ENCODE data around the gene GIPC2. TPM values are rescaled to one million over a fixed set of nuclear protein-coding genes. Genes with fewer than 3 reads are reported as not detected.

The GIPC2 gene
- total and polyA plus RNA-seq, 2 of the 4 experiments (the other 2 are of a cell fraction): 0.07 to 0.18 TPM

- Histone ChIP-seq H3K9me3 (ENCODE audit: control insufficient read depth, insufficient read depth, low read length) (no peaks in the 10 kb centered on the region), H3K4ac (ENCODE audit: low read depth, low read length) (no peak overlapping the region), H3K9me1 (ENCODE audit: insufficient read depth, low read length) (no peaks in the 10 kb centered on the region), H2AK5ac (ENCODE audit: low read depth, low read length) (no peak overlapping the region), H4K8ac (ENCODE audit: low read depth in 2 of 2, low read length in 2 of 2) (no peak overlapping the region), H3K18ac (ENCODE audit: low read depth, low read length) (no peak overlapping the region), H3K56ac (ENCODE audit: extremely low read depth, insufficient read depth, low read length) (no peak overlapping the region), H2BK120ac (ENCODE audit: low read depth, low read length) (no peak overlapping the region), H2AFZ (replicated peaks; ENCODE audit: low read length, poor library complexity) (no peak overlapping the region), H3K23ac (ENCODE audit: low read depth, low read length) (no peak overlapping the region), H4K91ac (ENCODE audit: insufficient read depth, low read depth, low read length) (no peak overlapping the region), H3K4me2 (ENCODE audit: low read depth, low read length) (no peak overlapping the region), H2BK15ac (ENCODE audit: low read depth, low read length) (no peak overlapping the region), H2BK5ac (ENCODE audit: low read depth, low read length, poor library complexity, severe bottlenecking) (no peak overlapping the region), H3K4me3 (ENCODE audit: insufficient read depth, low read depth, low read length) (no peak overlapping the region), H3K79me1 (ENCODE audit: low read depth in 1 of 2, low read length in 2 of 2) (no peaks in the 10 kb centered on the region), H3K27ac (ENCODE audit: insufficient read depth, low read length) (no peak overlapping the region), H3K36me3 (ENCODE audit: control insufficient read depth, insufficient read depth, low read length) (no peaks in the 10 kb centered on the region), H3K14ac (replicated peaks; ENCODE audit: low read depth, low read length) (no peak overlapping the region), H3K9ac (ENCODE audit: low read depth, low read length) (no peak overlapping the region), H4K20me1 (ENCODE audit: insufficient read depth, low read length) (no peaks in the 10 kb centered on the region), H4K5ac (ENCODE audit: low read depth, low read length) (no peak overlapping the region), H3K27me3 (ENCODE audit: control insufficient read depth, insufficient read depth, low read length) (no peaks in the 10 kb centered on the region), H2BK20ac (ENCODE audit: low read depth, low read length) (no peak overlapping the region), H2AK9ac (replicated peaks; ENCODE audit: low read depth, low read length, poor library complexity) (no peak overlapping the region), H3K4me1 (ENCODE audit: control insufficient read depth, insufficient read depth, low read length) (no peaks in the 10 kb centered on the region)
- no peak for TF ChIP-seq POLR2A (IDR thresholded peaks at IDR 0.05; ENCODE audit: low read depth, low read length)
- no peak for TF ChIP-seq MXI1 (IDR thresholded peaks at IDR 0.05; ENCODE audit: borderline replicate concordance, low read depth, low read length)
- TF ChIP-seq MAZ (IDR thresholded peaks at IDR 0.05; ENCODE audit: borderline replicate concordance, low read depth, low read length): no peak
- TF ChIP-seq, protein P1, sequence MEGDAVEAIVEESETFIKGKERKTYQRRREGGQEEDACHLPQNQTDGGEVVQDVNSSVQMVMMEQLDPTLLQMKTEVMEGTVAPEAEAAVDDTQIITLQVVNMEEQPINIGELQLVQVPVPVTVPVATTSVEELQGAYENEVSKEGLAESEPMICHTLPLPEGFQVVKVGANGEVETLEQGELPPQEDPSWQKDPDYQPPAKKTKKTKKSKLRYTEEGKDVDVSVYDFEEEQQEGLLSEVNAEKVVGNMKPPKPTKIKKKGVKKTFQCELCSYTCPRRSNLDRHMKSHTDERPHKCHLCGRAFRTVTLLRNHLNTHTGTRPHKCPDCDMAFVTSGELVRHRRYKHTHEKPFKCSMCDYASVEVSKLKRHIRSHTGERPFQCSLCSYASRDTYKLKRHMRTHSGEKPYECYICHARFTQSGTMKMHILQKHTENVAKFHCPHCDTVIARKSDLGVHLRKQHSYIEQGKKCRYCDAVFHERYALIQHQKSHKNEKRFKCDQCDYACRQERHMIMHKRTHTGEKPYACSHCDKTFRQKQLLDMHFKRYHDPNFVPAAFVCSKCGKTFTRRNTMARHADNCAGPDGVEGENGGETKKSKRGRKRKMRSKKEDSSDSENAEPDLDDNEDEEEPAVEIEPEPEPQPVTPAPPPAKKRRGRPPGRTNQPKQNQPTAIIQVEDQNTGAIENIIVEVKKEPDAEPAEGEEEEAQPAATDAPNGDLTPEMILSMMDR (conservative IDR thresholded peaks at IDR 0.05; ENCODE audit: low read depth, low read length): no peak
- no peak for TF ChIP-seq NFE2L2 (IDR thresholded peaks at IDR 0.05; ENCODE audit: low read depth, low read length)
- TF ChIP-seq BHLHE40 (IDR thresholded peaks at IDR 0.05; ENCODE audit: low read depth, low read length): no peak
- TF ChIP-seq MAFK (IDR thresholded peaks at IDR 0.05; ENCODE audit: low read depth, low read length): no peak
- TF ChIP-seq RAD21 (IDR thresholded peaks at IDR 0.05; ENCODE audit: low read length): no peak
- no peak for TF ChIP-seq FOS (IDR thresholded peaks at IDR 0.05; ENCODE audit: low read depth, low read length)
- no peak for TF ChIP-seq ELK1 (IDR thresholded peaks at IDR 0.05; ENCODE audit: borderline replicate concordance, low read depth, low read length)
- TF ChIP-seq RFX5 (IDR thresholded peaks at IDR 0.05; ENCODE audit: low read depth, low read length): no peak
- TF ChIP-seq, protein P2, sequence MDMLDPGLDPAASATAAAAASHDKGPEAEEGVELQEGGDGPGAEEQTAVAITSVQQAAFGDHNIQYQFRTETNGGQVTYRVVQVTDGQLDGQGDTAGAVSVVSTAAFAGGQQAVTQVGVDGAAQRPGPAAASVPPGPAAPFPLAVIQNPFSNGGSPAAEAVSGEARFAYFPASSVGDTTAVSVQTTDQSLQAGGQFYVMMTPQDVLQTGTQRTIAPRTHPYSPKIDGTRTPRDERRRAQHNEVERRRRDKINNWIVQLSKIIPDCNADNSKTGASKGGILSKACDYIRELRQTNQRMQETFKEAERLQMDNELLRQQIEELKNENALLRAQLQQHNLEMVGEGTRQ (IDR thresholded peaks at IDR 0.05; ENCODE audit: low read depth, low read length): no peak
- no peak for TF ChIP-seq CHD1 (IDR thresholded peaks at IDR 0.05; ENCODE audit: low read depth, low read length)
- no peak for TF ChIP-seq SMC3 (IDR thresholded peaks at IDR 0.05; ENCODE audit: low read depth, low read length)
- TF ChIP-seq CEBPB (IDR thresholded peaks at IDR 0.05; ENCODE audit: low read depth, low read length): no peak
- no peak for TF ChIP-seq RCOR1 (IDR thresholded peaks at IDR 0.05; ENCODE audit: insufficient replicate concordance, low read length)
- dilution Hi-C loops (cut with HindIII; ENCODE audit: low sequenced_read_pairs, unreplicated experiment) (no loop called here), intact Hi-C loops (cut with micrococcal nuclease) (no loop called here), in situ Hi-C loops (cut with MboI; ENCODE audit: low sequenced_read_pairs) (no loop called here)
- DNase-seq (no peak), ATAC-seq (ENCODE audit: low read depth) (no peak)
- CTCF ChIA-PET: no interaction called here
- POLR2A ChIA-PET (ENCODE audit: unreplicated experiment): no interaction called here
- WGBS, 2 experiments (ENCODE audit: extremely low coverage in 2 of 2, insufficient read length in 1 of 2): no CpG with 5 or more reads among the region's 1 CpG
- no TSS peak for BruUV-seq (replicated peaks)
Measured at GRCh38 chr1:78136680-78137079, 90.9 kb downstream of the GIPC2 start.

Data from IMR-90 (cell line).